IPS-18a (cell line): ENCODE measurements around the gene TIPARP.
A peak's percentile ranks its signal among the peaks of the same experiment; 100 is the strongest.

Experiments
- H3K27ac ChIP-seq: one replicate; pipeline ENCODE4 v1.5.1; 2013; ENCODE audit warnings: low read length
- H3K27me3 ChIP-seq: one replicate; pipeline ENCODE4 v1.6.1; 2013; ENCODE audit warnings: mild to moderate bottlenecking, low read length; ENCODE audit not compliant: control insufficient read depth, insufficient read depth
- H3K36me3 ChIP-seq: one replicate; pipeline ENCODE4 v1.6.1; 2013; ENCODE audit warnings: low read depth, low read length; ENCODE audit not compliant: control insufficient read depth
- H3K4me1 ChIP-seq: one replicate; pipeline ENCODE4 v1.6.1; 2013; ENCODE audit warnings: low read depth, low read length; ENCODE audit not compliant: control insufficient read depth
- H3K4me3 ChIP-seq: one replicate; pipeline ENCODE4 v1.5.1; 2013; ENCODE audit warnings: low read length
- H3K9ac ChIP-seq: one replicate; pipeline ENCODE4 v1.6.1; 2013; ENCODE audit warnings: mild to moderate bottlenecking, low read length, moderate library complexity
- H3K9me3 ChIP-seq: one replicate; pipeline ENCODE4 v1.6.1; 2013; ENCODE audit warnings: low read depth, low read length; ENCODE audit not compliant: control insufficient read depth

Gene TIPARP

GRCh38 chr3:156668073-156668763 lies 6.2 kb upstream of the TIPARP start:
- Histone ChIP-seq H3K4me3 (no peak overlapping the region), H3K4me1 (peaks cover 5% of the 10 kb centered on the region), H3K36me3 (no peaks in the 10 kb centered on the region), H3K9ac (no peak overlapping the region), H3K9me3 (no peaks in the 10 kb centered on the region), H3K27me3 (peaks cover 2% of the 10 kb centered on the region), H3K27ac (no peak overlapping the region)

- Histone ChIP-seq H3K4me3 (no peak overlapping the region), H3K27ac (no peak overlapping the region), H3K4me1 (peaks cover 10% of the 10 kb centered on the region), H3K9ac (no peak overlapping the region), H3K36me3 (no peaks in the 10 kb centered on the region), H3K27me3 (peaks cover 6% of the 10 kb centered on the region), H3K9me3 (no peaks in the 10 kb centered on the region)
These were observed 4.3 kb upstream of the TIPARP start for GRCh38 chr3:156670077-156670476.

GRCh38 chr3:156670652-156671051 lies 3.7 kb upstream of the TIPARP start:
- peaks cover 6% of the 10 kb centered on the region for H3K27me3 ChIP-seq
- no peak overlapping the region for H3K9ac ChIP-seq
- H3K4me1 ChIP-seq: peaks cover 10% of the 10 kb centered on the region
- no peak overlapping the region for H3K4me3 ChIP-seq
- H3K27ac ChIP-seq: no peak overlapping the region
- H3K9me3 ChIP-seq: no peaks in the 10 kb centered on the region
- no peaks in the 10 kb centered on the region for H3K36me3 ChIP-seq

GRCh38 chr3:156673732-156674045 lies 701 bp upstream of the TIPARP start:
- H3K9ac ChIP-seq: no peak overlapping the region
- H3K27ac ChIP-seq: no peak overlapping the region

GRCh38 chr3:156674911-156675829 lies 780 bp downstream of the TIPARP start:
- Histone ChIP-seq H3K9ac (peak overlapping the region; percentile 69), H3K4me1 (peaks cover 11% of the 10 kb centered on the region), H3K27ac (no peak overlapping the region), H3K4me3 (peak overlapping the region; percentile 82), H3K36me3 (peaks cover 16% of the 10 kb centered on the region), H3K9me3 (no peaks in the 10 kb centered on the region), H3K27me3 (peaks cover 14% of the 10 kb centered on the region)

More at GRCh38 chr3:156673732-156674045, 701 bp upstream of the TIPARP start:
- Histone ChIP-seq H3K4me1 (peaks cover 11% of the 10 kb centered on the region), H3K27me3 (peaks cover 14% of the 10 kb centered on the region), H3K4me3 (peak overlapping the region; percentile 82), H3K36me3 (peaks cover 9% of the 10 kb centered on the region), H3K9me3 (no peaks in the 10 kb centered on the region)

- H3K4me3 ChIP-seq: peak overlapping the region; percentile 82
- H3K4me1 ChIP-seq: peaks cover 11% of the 10 kb centered on the region
- H3K36me3 ChIP-seq: peaks cover 16% of the 10 kb centered on the region
- no peak overlapping the region for H3K27ac ChIP-seq
- peaks cover 14% of the 10 kb centered on the region for H3K27me3 ChIP-seq
- H3K9ac ChIP-seq: peak overlapping the region; percentile 69
- no peaks in the 10 kb centered on the region for H3K9me3 ChIP-seq
These were observed 1.7 kb downstream of the TIPARP start for GRCh38 chr3:156675830-156676767.

GRCh38 chr3:156676768-156677479 lies 2.5 kb downstream of the TIPARP start:
- Histone ChIP-seq H3K4me1 (peaks cover 11% of the 10 kb centered on the region), H3K36me3 (peaks cover 16% of the 10 kb centered on the region)

GRCh38 chr3:156677536-156677935 lies 3.1 kb downstream of the TIPARP start:
- Histone ChIP-seq H3K4me1 (peaks cover 11% of the 10 kb centered on the region), H3K4me3 (no peak overlapping the region), H3K9me3 (no peaks in the 10 kb centered on the region), H3K27me3 (peaks cover 14% of the 10 kb centered on the region), H3K27ac (no peak overlapping the region), H3K36me3 (peaks cover 16% of the 10 kb centered on the region), H3K9ac (no peak overlapping the region)

More at GRCh38 chr3:156676768-156677479, 2.5 kb downstream of the TIPARP start:
- no peaks in the 10 kb centered on the region for H3K9me3 ChIP-seq
- H3K27me3 ChIP-seq: peaks cover 14% of the 10 kb centered on the region
- H3K4me3 ChIP-seq: peak overlapping the region; percentile 82
- H3K27ac ChIP-seq: no peak overlapping the region
- H3K9ac ChIP-seq: no peak overlapping the region

GRCh38 chr3:156678197-156678596 lies 3.8 kb downstream of the TIPARP start:
- H3K27me3 ChIP-seq: peaks cover 13% of the 10 kb centered on the region
- no peak overlapping the region for H3K27ac ChIP-seq
- H3K9ac ChIP-seq: no peak overlapping the region
- no peaks in the 10 kb centered on the region for H3K9me3 ChIP-seq
- no peak overlapping the region for H3K4me3 ChIP-seq
- H3K36me3 ChIP-seq: peaks cover 16% of the 10 kb centered on the region
- peaks cover 11% of the 10 kb centered on the region for H3K4me1 ChIP-seq

- Histone ChIP-seq H3K27ac (peak overlapping the region; percentile 14), H3K27me3 (peaks cover 9% of the 10 kb centered on the region), H3K9ac (peak overlapping the region; percentile 8), H3K4me1 (peaks cover 7% of the 10 kb centered on the region), H3K4me3 (no peak overlapping the region), H3K36me3 (peaks cover 16% of the 10 kb centered on the region), H3K9me3 (no peaks in the 10 kb centered on the region)
These were observed 6.0 kb downstream of the TIPARP start for GRCh38 chr3:156680243-156680914.
